HG03103 (cell line): ENCODE measurements around the gene RASIP1.
A peak's percentile ranks its signal among the peaks of the same experiment; 100 is the strongest.
"Not testable (repeated sequence)": the region's sequence is repeated elsewhere in the genome, so short reads cannot be mapped to it uniquely, and the experiment has no call there.

ENCODE experiments used
- ATAC-seq: cut with Tn5 transposase; IDR thresholded peaks from one replicate; pipeline ENCODE4 v1.9.1; 2021; ENCODE audit warnings: low read depth; ENCODE audit not compliant: unreplicated experiment

The RASIP1 gene

GRCh38 chr19:48735031-48735615, 5.3 kb downstream of the RASIP1 start:
- ATAC-seq: no peak

- no peak for ATAC-seq
Observed at GRCh38 chr19:48734625-48735024, 5.8 kb downstream of the RASIP1 start.

- no peak for ATAC-seq
Observed at GRCh38 chr19:48731452-48731851, 9.0 kb downstream of the RASIP1 start.

- no peak for ATAC-seq
Observed at GRCh38 chr19:48728911-48729664, 11.3 kb downstream of the RASIP1 start.

GRCh38 chr19:48726556-48726955, 13.9 kb downstream of the RASIP1 start:
- ATAC-seq: no peak

- ATAC-seq: no peak
Observed at GRCh38 chr19:48724796-48725753, 15.3 kb downstream of the RASIP1 start.

- no peak for ATAC-seq
Observed at GRCh38 chr19:48722196-48722708, 18.2 kb downstream of the RASIP1 start.

- ATAC-seq: peak; percentile 67
Observed at GRCh38 chr19:48720613-48721296, 19.7 kb downstream of the RASIP1 start.

GRCh38 chr19:48720251-48720612, 20.2 kb downstream of the RASIP1 start:
- ATAC-seq: no peak

GRCh38 chr19:48719263-48720171, 20.9 kb downstream of the RASIP1 start, which contains the start of gene MAMSTR:
Gene MAMSTR, minus strand, starts transcription at chr19:48719725. Its CDS starts 694 bp downstream, at chr19:48719031.
- no peak for ATAC-seq

GRCh38 chr19:48718711-48719231, 21.6 kb downstream of the RASIP1 start:
- ATAC-seq: no peak

- ATAC-seq: not testable (repeated sequence)
Observed at GRCh38 chr19:48718106-48718505, 22.3 kb downstream of the RASIP1 start.

GRCh38 chr19:48716562-48717291, 23.7 kb downstream of the RASIP1 start:
- ATAC-seq: no peak

- ATAC-seq: no peak
Observed at GRCh38 chr19:48715681-48716171, 24.7 kb downstream of the RASIP1 start.

- no peak for ATAC-seq
Observed at GRCh38 chr19:48714759-48715675, 25.4 kb downstream of the RASIP1 start.

GRCh38 chr19:48713864-48714755, 26.3 kb downstream of the RASIP1 start:
- peak; percentile 84 for ATAC-seq
